ENCODE measurements around the gene LRBA. TPM values are rescaled to one million over a fixed set of nuclear protein-coding genes. Genes with fewer than 3 reads are reported as not detected.

LRBA gene
- total RNA-seq, 1 donor from 2014 or later: 39.9 TPM

DNA sequence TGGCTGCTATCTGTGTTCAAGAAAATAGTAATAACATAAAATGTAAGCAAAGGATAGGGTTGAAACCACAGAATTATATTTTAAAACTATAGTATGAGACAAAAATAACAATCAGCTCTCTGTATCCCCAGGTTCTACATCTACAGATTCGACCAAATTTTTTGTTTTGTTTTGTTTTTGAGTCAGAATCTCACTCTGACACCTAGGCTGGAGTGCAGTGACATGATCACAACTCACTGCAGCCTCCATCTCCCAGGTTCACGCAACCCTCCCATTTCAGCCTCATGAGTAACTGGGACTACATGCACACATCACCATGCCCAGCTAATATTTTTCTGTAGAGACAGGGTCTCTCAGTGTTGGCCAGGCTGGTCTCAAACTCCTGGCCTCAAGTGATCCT is 319.9 kb downstream of the LRBA start:
- intact Hi-C loops (cut with DNase I): no loop called here

GRCh38 chr4:150694438-150694837 is 320.6 kb downstream of the LRBA start:
- Histone ChIP-seq H3K27me3 (no peaks in the 10 kb centered on the region), H3K27ac (no peak overlapping the region), H3K36me3 (no peaks in the 10 kb centered on the region), H3K4me1 (no peaks in the 10 kb centered on the region), H3K4me3 (no peak overlapping the region), H3K9me3 (no peaks in the 10 kb centered on the region)
- no peak for TF ChIP-seq CTCF (IDR thresholded peaks at IDR 0.05)
- intact Hi-C loops (cut with DNase I): no loop called here
- DNase-seq: no peak
- no peak for ATAC-seq

More for the DNA sequence above, 319.9 kb downstream of the LRBA start:
- H3K4me1 ChIP-seq: no peaks in the 10 kb centered on the region
- ATAC-seq (no peak), DNase-seq (no peak)
- no peaks in the 10 kb centered on the region for H3K27me3 ChIP-seq
- H3K27ac ChIP-seq: no peak overlapping the region
- no peak overlapping the region for H3K4me3 ChIP-seq
- H3K36me3 ChIP-seq: no peaks in the 10 kb centered on the region
- H3K9me3 ChIP-seq: no peaks in the 10 kb centered on the region
- no peak for TF ChIP-seq CTCF (IDR thresholded peaks at IDR 0.05)

DNA sequence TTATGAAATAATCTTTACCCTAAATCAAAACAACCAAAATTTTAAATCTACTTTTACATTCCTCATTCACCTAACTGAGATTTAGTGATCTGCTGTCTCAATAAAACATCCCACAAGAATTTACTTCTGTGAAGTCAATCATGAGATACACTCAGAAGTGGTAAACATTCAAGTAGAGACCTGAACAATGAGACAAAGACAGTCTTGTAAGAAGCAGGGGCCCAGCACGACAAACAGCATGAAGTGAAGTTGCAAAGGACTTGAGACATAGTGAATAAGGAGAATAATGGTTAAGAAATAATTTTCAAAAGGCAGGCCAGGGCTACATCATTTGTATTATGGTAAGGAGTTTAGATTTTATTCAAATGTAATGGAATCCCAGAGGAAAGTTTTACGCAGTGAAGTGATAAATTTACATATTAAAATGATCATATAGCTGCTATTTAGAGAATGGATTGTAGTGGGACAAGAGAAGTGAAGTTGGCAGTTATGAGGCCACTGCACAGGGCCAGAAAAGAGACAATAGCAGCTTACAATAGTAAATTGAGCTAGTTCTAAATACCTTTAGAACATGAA is 331.2 kb downstream of the LRBA start:
- Histone ChIP-seq H3K27me3 (no peaks in the 10 kb centered on the region), H3K4me1 (no peaks in the 10 kb centered on the region), H3K36me3 (no peaks in the 10 kb centered on the region), H3K4me3 (no peak overlapping the region), H3K9me3 (no peaks in the 10 kb centered on the region), H3K27ac (no peak overlapping the region)
- DNase-seq: no peak
- ATAC-seq: no peak
- intact Hi-C loops (cut with DNase I): no loop called here
- TF ChIP-seq CTCF (IDR thresholded peaks at IDR 0.05): no peak

DNA sequence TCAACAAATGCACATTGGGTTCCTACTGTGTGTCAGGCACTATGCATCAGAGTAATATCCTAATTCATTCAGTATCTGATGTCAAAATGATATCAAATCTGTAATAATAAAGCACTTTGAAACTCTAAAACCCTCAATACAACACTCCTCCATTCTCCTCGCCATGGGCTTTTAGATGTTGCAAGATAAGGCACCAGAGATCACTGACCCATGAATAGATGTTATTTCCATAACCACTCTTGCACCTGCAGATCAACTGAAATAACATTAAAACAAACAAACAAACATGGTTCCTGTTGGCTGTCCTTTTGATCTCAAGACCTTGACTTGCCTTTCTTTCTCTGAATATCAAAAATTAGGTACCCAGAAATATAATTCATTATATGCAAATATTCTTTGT is 333.0 kb downstream of the LRBA start:
- Histone ChIP-seq H3K4me1 (no peaks in the 10 kb centered on the region), H3K27me3 (no peaks in the 10 kb centered on the region), H3K4me3 (no peak overlapping the region), H3K27ac (no peak overlapping the region), H3K9me3 (no peaks in the 10 kb centered on the region), H3K36me3 (no peaks in the 10 kb centered on the region)
- ATAC-seq: no peak
- DNase-seq: no peak
- TF ChIP-seq CTCF (IDR thresholded peaks at IDR 0.05): no peak
- intact Hi-C loops (cut with DNase I): no loop called here

- TF ChIP-seq CTCF (IDR thresholded peaks at IDR 0.05): no peak
- H3K27me3 ChIP-seq: no peaks in the 10 kb centered on the region
- no peaks in the 10 kb centered on the region for H3K36me3 ChIP-seq
- no peaks in the 10 kb centered on the region for H3K9me3 ChIP-seq
- DNase-seq (no peak), ATAC-seq (no peak)
- no peak overlapping the region for H3K4me3 ChIP-seq
- intact Hi-C loops (cut with DNase I): no loop called here
- H3K27ac ChIP-seq: no peak overlapping the region
- H3K4me1 ChIP-seq: no peaks in the 10 kb centered on the region
Observed at GRCh38 chr4:150681063-150681462, 334.0 kb downstream of the LRBA start.

GRCh38 chr4:150680651-150681050 is 334.4 kb downstream of the LRBA start:
- H3K4me1 ChIP-seq: no peaks in the 10 kb centered on the region
- no peak overlapping the region for H3K4me3 ChIP-seq
- intact Hi-C loops (cut with DNase I): no loop called here
- DNase-seq: no peak
- no peak for ATAC-seq
- H3K9me3 ChIP-seq: no peaks in the 10 kb centered on the region
- TF ChIP-seq CTCF (IDR thresholded peaks at IDR 0.05): no peak
- H3K27me3 ChIP-seq: no peaks in the 10 kb centered on the region
- no peak overlapping the region for H3K27ac ChIP-seq
- H3K36me3 ChIP-seq: no peaks in the 10 kb centered on the region
